ENCODE measurements around the gene NRM. TPM values are rescaled to one million over a fixed set of nuclear protein-coding genes. Genes with fewer than 3 reads are reported as not detected.

Gene NRM
- total and polyA plus RNA-seq, 2 of the 13 experiments (the other 11 are each of a cell fraction or from before 2014, with no cell fraction given): 12.5 to 16.0 TPM

GRCh38 chr6:30719791-30720737, 29.3 kb upstream of the NRM start, which contains the start of gene TUBB (continued):
- TF ChIP-seq, protein P1, sequence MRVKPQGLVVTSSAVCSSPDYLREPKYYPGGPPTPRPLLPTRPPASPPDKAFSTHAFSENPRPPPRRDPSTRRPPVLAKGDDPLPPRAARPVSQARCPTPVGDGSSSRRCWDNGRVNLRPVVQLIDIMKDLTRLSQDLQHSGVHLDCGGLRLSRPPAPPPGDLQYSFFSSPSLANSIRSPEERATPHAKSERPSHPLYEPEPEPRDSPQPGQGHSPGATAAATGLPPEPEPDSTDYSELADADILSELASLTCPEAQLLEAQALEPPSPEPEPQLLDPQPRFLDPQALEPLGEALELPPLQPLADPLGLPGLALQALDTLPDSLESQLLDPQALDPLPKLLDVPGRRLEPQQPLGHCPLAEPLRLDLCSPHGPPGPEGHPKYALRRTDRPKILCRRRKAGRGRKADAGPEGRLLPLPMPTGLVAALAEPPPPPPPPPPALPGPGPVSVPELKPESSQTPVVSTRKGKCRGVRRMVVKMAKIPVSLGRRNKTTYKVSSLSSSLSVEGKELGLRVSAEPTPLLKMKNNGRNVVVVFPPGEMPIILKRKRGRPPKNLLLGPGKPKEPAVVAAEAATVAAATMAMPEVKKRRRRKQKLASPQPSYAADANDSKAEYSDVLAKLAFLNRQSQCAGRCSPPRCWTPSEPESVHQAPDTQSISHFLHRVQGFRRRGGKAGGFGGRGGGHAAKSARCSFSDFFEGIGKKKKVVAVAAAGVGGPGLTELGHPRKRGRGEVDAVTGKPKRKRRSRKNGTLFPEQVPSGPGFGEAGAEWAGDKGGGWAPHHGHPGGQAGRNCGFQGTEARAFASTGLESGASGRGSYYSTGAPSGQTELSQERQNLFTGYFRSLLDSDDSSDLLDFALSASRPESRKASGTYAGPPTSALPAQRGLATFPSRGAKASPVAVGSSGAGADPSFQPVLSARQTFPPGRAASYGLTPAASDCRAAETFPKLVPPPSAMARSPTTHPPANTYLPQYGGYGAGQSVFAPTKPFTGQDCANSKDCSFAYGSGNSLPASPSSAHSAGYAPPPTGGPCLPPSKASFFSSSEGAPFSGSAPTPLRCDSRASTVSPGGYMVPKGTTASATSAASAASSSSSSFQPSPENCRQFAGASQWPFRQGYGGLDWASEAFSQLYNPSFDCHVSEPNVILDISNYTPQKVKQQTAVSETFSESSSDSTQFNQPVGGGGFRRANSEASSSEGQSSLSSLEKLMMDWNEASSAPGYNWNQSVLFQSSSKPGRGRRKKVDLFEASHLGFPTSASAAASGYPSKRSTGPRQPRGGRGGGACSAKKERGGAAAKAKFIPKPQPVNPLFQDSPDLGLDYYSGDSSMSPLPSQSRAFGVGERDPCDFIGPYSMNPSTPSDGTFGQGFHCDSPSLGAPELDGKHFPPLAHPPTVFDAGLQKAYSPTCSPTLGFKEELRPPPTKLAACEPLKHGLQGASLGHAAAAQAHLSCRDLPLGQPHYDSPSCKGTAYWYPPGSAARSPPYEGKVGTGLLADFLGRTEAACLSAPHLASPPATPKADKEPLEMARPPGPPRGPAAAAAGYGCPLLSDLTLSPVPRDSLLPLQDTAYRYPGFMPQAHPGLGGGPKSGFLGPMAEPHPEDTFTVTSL (CRISPR knock-in tag; IDR thresholded peaks at IDR 0.05; ENCODE audit: borderline replicate concordance): no peak
- TF ChIP-seq HNRNPH1 (optimal IDR thresholded peaks at IDR 0.05; ENCODE audit: low read depth, low read length): no peak
- peak; percentile 38; the same call in 1 of the 2 replicates for TF ChIP-seq ZNF263 (CRISPR knock-in tag; IDR thresholded peaks at IDR 0.05)
- TF ChIP-seq ZNF552 (CRISPR knock-in tag; IDR thresholded peaks at IDR 0.05; ENCODE audit: borderline replicate concordance): no peak
- no peak for TF ChIP-seq ZNF260 (CRISPR knock-in tag; IDR thresholded peaks at IDR 0.05; ENCODE audit: borderline replicate concordance, low read depth)
- no peak for TF ChIP-seq ZNF18 (CRISPR knock-in tag; IDR thresholded peaks at IDR 0.05; ENCODE audit: insufficient replicate concordance)
- TF ChIP-seq ZNF598 (CRISPR knock-in tag; IDR thresholded peaks at IDR 0.05; ENCODE audit: borderline replicate concordance): no peak; the same call in 1 of the 2 replicates
- TF ChIP-seq, protein P2, sequence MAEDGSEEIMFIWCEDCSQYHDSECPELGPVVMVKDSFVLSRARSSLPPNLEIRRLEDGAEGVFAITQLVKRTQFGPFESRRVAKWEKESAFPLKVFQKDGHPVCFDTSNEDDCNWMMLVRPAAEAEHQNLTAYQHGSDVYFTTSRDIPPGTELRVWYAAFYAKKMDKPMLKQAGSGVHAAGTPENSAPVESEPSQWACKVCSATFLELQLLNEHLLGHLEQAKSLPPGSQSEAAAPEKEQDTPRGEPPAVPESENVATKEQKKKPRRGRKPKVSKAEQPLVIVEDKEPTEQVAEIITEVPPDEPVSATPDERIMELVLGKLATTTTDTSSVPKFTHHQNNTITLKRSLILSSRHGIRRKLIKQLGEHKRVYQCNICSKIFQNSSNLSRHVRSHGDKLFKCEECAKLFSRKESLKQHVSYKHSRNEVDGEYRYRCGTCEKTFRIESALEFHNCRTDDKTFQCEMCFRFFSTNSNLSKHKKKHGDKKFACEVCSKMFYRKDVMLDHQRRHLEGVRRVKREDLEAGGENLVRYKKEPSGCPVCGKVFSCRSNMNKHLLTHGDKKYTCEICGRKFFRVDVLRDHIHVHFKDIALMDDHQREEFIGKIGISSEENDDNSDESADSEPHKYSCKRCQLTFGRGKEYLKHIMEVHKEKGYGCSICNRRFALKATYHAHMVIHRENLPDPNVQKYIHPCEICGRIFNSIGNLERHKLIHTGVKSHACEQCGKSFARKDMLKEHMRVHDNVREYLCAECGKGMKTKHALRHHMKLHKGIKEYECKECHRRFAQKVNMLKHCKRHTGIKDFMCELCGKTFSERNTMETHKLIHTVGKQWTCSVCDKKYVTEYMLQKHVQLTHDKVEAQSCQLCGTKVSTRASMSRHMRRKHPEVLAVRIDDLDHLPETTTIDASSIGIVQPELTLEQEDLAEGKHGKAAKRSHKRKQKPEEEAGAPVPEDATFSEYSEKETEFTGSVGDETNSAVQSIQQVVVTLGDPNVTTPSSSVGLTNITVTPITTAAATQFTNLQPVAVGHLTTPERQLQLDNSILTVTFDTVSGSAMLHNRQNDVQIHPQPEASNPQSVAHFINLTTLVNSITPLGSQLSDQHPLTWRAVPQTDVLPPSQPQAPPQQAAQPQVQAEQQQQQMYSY (CRISPR knock-in tag; IDR thresholded peaks at IDR 0.05): no peak
- no peak for TF ChIP-seq TCF7 (IDR thresholded peaks at IDR 0.05; ENCODE audit: low read depth)
- no peak for TF ChIP-seq ARHGAP35 (CRISPR knock-in tag; IDR thresholded peaks at IDR 0.05; ENCODE audit: borderline replicate concordance)
- 0 out of 2 replicates have a peak, but pooled peaks have one; percentile 15 for TF ChIP-seq ZNF75D (CRISPR knock-in tag; IDR thresholded peaks at IDR 0.05; ENCODE audit: borderline replicate concordance)
- TF ChIP-seq RARG (CRISPR knock-in tag; IDR thresholded peaks at IDR 0.05; ENCODE audit: low read depth): no peak
- no peak; the same call in 1 of the 2 replicates for TF ChIP-seq MXD4 (CRISPR knock-in tag; IDR thresholded peaks at IDR 0.05)
- TF ChIP-seq PCBP2 (optimal IDR thresholded peaks at IDR 0.05; ENCODE audit: low read depth, low read length, poor library complexity, severe bottlenecking): peak; percentile 53
- TF ChIP-seq THYN1 (CRISPR knock-in tag; IDR thresholded peaks at IDR 0.05; ENCODE audit: borderline replicate concordance, low read depth): no peak
- TF ChIP-seq ZNF251 (CRISPR knock-in tag; IDR thresholded peaks at IDR 0.05): no peak
- TF ChIP-seq ZMYM4 (CRISPR knock-in tag; IDR thresholded peaks at IDR 0.05): peak; percentile 70

Data from HepG2 (cell line).